ENCODE results near the gene PCDH9. TPM values are rescaled to one million over a fixed set of nuclear protein-coding genes. Genes with fewer than 3 reads are reported as not detected.

Gene PCDH9
- total and polyA plus RNA-seq, 2 experiments from 2014 or later, result 0.31 to 0.52 TPM

- H3K27ac Mint-ChIP-seq, result no peak overlapping the region
- H3K4me3 Mint-ChIP-seq, result no peak overlapping the region
- Histone ChIP-seq H2AFZ (no peak overlapping the region), H3K4me2 (no peak overlapping the region), H4K20me1 (replicated peaks; ENCODE audit: insufficient read depth) (no peaks in the 10 kb centered on the region), H3K4me1 (ENCODE audit: insufficient read depth) (peaks cover 43% of the 10 kb centered on the region), H3K27me3 (ENCODE audit: insufficient read depth) (no peaks in the 10 kb centered on the region), H3K27ac (ENCODE audit: low read depth) (no peak overlapping the region), H3K36me3 (ENCODE audit: insufficient read depth) (no peaks in the 10 kb centered on the region), H3F3A (replicated peaks; ENCODE audit: low read depth) (no peaks in the 10 kb centered on the region), H3K79me2 (replicated peaks; ENCODE audit: insufficient read depth) (no peaks in the 10 kb centered on the region), H3K4me3 (no peak overlapping the region), H3K9me2 (ENCODE audit: insufficient read depth) (no peaks in the 10 kb centered on the region)
- H3K27me3 Mint-ChIP-seq (ENCODE audit: insufficient read depth, low read depth, poor library complexity), result no peaks in the 10 kb centered on the region
- H3K4me1 Mint-ChIP-seq, result peaks cover 33% of the 10 kb centered on the region
- no peaks in the 10 kb centered on the region; the same call in 2 of the 3 replicates for H3K36me3 Mint-ChIP-seq (ENCODE audit: low read depth)
- TF ChIP-seq CTCF (conservative IDR thresholded peaks at IDR 0.05; ENCODE audit: low read depth in 2 of 2) (no peak), STAT1 (IDR thresholded peaks at IDR 0.05; ENCODE audit: unreplicated experiment) (no peak), ZNF462 (CRISPR knock-in tag; IDR thresholded peaks at IDR 0.05) (no peak), POLR2AphosphoS5 (IDR thresholded peaks at IDR 0.05; ENCODE audit: low read depth) (no peak), ZNF331 (CRISPR knock-in tag; IDR thresholded peaks at IDR 0.05; ENCODE audit: low read depth) (no peak), CREB1 (CRISPR knock-in tag; IDR thresholded peaks at IDR 0.05; ENCODE audit: low read depth) (no peak), NANOG (IDR thresholded peaks at IDR 0.05; ENCODE audit: borderline replicate concordance) (no peak), REST (IDR thresholded peaks at IDR 0.05; ENCODE audit: unreplicated experiment) (no peak), EZH2 (IDR thresholded peaks at IDR 0.05; ENCODE audit: low read depth, unreplicated experiment) (no peak), EZH2phosphoT487 (IDR thresholded peaks at IDR 0.05; ENCODE audit: unreplicated experiment) (no peak), ETS1 (IDR thresholded peaks at IDR 0.05) (no peak), ZNF114 (CRISPR knock-in tag; IDR thresholded peaks at IDR 0.05) (no peak), JUNB (IDR thresholded peaks at IDR 0.05; ENCODE audit: unreplicated experiment) (no peak)
- no peak for ATAC-seq
- H3K9me3 Mint-ChIP-seq, result no peaks in the 10 kb centered on the region
- no peak for DNase-seq (ENCODE audit: low spot score)
These were observed 698.0 kb downstream of the PCDH9 start for GRCh38 chr13:66532146-66532545.

All from GM23338 (cell line).